Measurements from ENCODE around the gene MICAL3.
"Not testable (repeated sequence)": the region's sequence is repeated elsewhere in the genome, so short reads cannot be mapped to it uniquely, and the experiment has no call there.

Gene MICAL3

GRCh38 chr22:17997456-17997855 is 26.9 kb downstream of the MICAL3 start:
- peak; percentile 75 for DNase-seq (ENCODE audit: low read depth)

- DNase-seq (ENCODE audit: low read depth) = not testable (repeated sequence)
Measured at GRCh38 chr22:17995256-17995655, 29.1 kb downstream of the MICAL3 start.

GRCh38 chr22:17994424-17995108 is 29.8 kb downstream of the MICAL3 start:
- no peak for DNase-seq (ENCODE audit: low read depth)

GRCh38 chr22:17992976-17993375 is 31.4 kb downstream of the MICAL3 start:
- not testable (repeated sequence) for DNase-seq (ENCODE audit: low read depth)

GRCh38 chr22:17991992-17992391 is 32.4 kb downstream of the MICAL3 start:
- DNase-seq (ENCODE audit: low read depth) = not testable (repeated sequence)

GRCh38 chr22:17990942-17991341 is 33.4 kb downstream of the MICAL3 start:
- DNase-seq (ENCODE audit: low read depth) = no peak

GRCh38 chr22:17990147-17990546 is 34.2 kb downstream of the MICAL3 start:
- peak; percentile 55 for DNase-seq (ENCODE audit: low read depth)

- DNase-seq (ENCODE audit: low read depth) = no peak
Measured at GRCh38 chr22:17988800-17989513, 35.4 kb downstream of the MICAL3 start.

- DNase-seq (ENCODE audit: low read depth) = no peak
Measured at GRCh38 chr22:17985606-17986005, 38.8 kb downstream of the MICAL3 start.

- DNase-seq (ENCODE audit: low read depth) = not testable (repeated sequence)
Measured at GRCh38 chr22:17985071-17985470, 39.3 kb downstream of the MICAL3 start.

GRCh38 chr22:17984114-17984513 is 40.2 kb downstream of the MICAL3 start:
- DNase-seq (ENCODE audit: low read depth) = no peak

GRCh38 chr22:17982572-17983141 is 41.7 kb downstream of the MICAL3 start:
- no peak for DNase-seq (ENCODE audit: low read depth)

- no peak for DNase-seq (ENCODE audit: low read depth)
Measured at GRCh38 chr22:17981497-17981896, 42.9 kb downstream of the MICAL3 start.

- DNase-seq (ENCODE audit: low read depth) = no peak
Measured at GRCh38 chr22:17980638-17981051, 43.7 kb downstream of the MICAL3 start.

- no peak for DNase-seq (ENCODE audit: low read depth)
Measured at GRCh38 chr22:17980015-17980590, 44.3 kb downstream of the MICAL3 start.

- no peak for DNase-seq (ENCODE audit: low read depth)
Measured at GRCh38 chr22:17978027-17978426, 46.3 kb downstream of the MICAL3 start.

GRCh38 chr22:17977371-17977770 is 47.0 kb downstream of the MICAL3 start:
- no peak for DNase-seq (ENCODE audit: low read depth)

GRCh38 chr22:17976121-17976520 is 48.2 kb downstream of the MICAL3 start:
- no peak for DNase-seq (ENCODE audit: low read depth)

GRCh38 chr22:17974703-17975372 is 49.5 kb downstream of the MICAL3 start:
- no peak for DNase-seq (ENCODE audit: low read depth)

- DNase-seq (ENCODE audit: low read depth) = no peak
Measured at GRCh38 chr22:17974087-17974486, 50.3 kb downstream of the MICAL3 start.

GRCh38 chr22:17973217-17973616 is 51.1 kb downstream of the MICAL3 start:
- DNase-seq (ENCODE audit: low read depth) = no peak

All from ELR (cell line).